Osteoblast (primary cell): ENCODE data around the gene WIPF1. TPM values are rescaled to one million over a fixed set of nuclear protein-coding genes. Genes with fewer than 3 reads are reported as not detected.

Experiments
- DNase-seq: peaks from one replicate; pipeline ENCODE4 v3.0.0; 2011; ENCODE audit warnings: low spot score, mixed read lengths; ENCODE audit not compliant: insufficient read length; ENCODE audit errors: missing footprints
- H2AFZ ChIP-seq: 2 replicates; pipeline ENCODE4 v1.6.0; 2011; ENCODE audit warnings: mild to moderate bottlenecking, low read length
- H3K27ac ChIP-seq: 2 replicates; pipeline ENCODE4 v1.5.1; 2011; ENCODE audit warnings: mild to moderate bottlenecking, low read depth, low read length, moderate library complexity
- H3K27me3 ChIP-seq: 2 replicates; pipeline ENCODE4 v1.6.0; 2012; ENCODE audit warnings: mild to moderate bottlenecking, control low read depth, inconsistent platforms, low read length, moderate library complexity; ENCODE audit not compliant: insufficient read depth
- H3K36me3 ChIP-seq: 2 replicates; pipeline ENCODE4 v1.5.1; 2011; ENCODE audit warnings: mild to moderate bottlenecking, low read length, control low read depth, moderate library complexity; ENCODE audit not compliant: insufficient read depth
- H3K4me1 ChIP-seq: 2 replicates; pipeline ENCODE4 v1.5.1; 2011; ENCODE audit warnings: mild to moderate bottlenecking, low read length, control low read depth, moderate library complexity; ENCODE audit not compliant: insufficient read depth
- H3K4me2 ChIP-seq: 2 replicates; pipeline ENCODE4 v1.6.0; 2011; ENCODE audit warnings: mild to moderate bottlenecking, low read length; ENCODE audit not compliant: insufficient read depth
- H3K4me3 ChIP-seq: fragments of 200-600 bp; sonication (generic); 3 replicates; pipeline ENCODE4 v1.5.1; 2012; ENCODE audit warnings: mild to moderate bottlenecking, low read length, inconsistent platforms; ENCODE audit not compliant: insufficient read depth
- H3K79me2 ChIP-seq: 2 replicates; pipeline ENCODE4 v1.6.0; 2012; ENCODE audit warnings: mild to moderate bottlenecking, low read length, control low read depth, inconsistent platforms; ENCODE audit not compliant: insufficient read depth
- H3K9me3 ChIP-seq: 2 replicates; pipeline ENCODE4 v1.5.1; 2011; ENCODE audit warnings: low read depth, low read length, control low read depth
- H4K20me1 ChIP-seq: 2 replicates; pipeline ENCODE4 v1.6.0; 2012; ENCODE audit warnings: mild to moderate bottlenecking, low read length, control low read depth; ENCODE audit not compliant: insufficient read depth
- total RNA-seq: library from RNA; depleted of rRNA; stranded (reverse); fragments of >200 nt; gene quantifications from 2 replicates; pipeline ENCODE4 v1.2.3, GENCODE V29; 2012
- TF ChIP-seq, protein P1 (sequence below): IDR thresholded peaks from 2 replicates; pipeline ENCODE4 v1.5.1; 2011; ENCODE audit warnings: mild to moderate bottlenecking, low read depth, low read length, moderate library complexity; ENCODE audit errors: extremely low read depth

The WIPF1 gene
- total RNA-seq, 1 donor, result 17.7 TPM

DNA sequence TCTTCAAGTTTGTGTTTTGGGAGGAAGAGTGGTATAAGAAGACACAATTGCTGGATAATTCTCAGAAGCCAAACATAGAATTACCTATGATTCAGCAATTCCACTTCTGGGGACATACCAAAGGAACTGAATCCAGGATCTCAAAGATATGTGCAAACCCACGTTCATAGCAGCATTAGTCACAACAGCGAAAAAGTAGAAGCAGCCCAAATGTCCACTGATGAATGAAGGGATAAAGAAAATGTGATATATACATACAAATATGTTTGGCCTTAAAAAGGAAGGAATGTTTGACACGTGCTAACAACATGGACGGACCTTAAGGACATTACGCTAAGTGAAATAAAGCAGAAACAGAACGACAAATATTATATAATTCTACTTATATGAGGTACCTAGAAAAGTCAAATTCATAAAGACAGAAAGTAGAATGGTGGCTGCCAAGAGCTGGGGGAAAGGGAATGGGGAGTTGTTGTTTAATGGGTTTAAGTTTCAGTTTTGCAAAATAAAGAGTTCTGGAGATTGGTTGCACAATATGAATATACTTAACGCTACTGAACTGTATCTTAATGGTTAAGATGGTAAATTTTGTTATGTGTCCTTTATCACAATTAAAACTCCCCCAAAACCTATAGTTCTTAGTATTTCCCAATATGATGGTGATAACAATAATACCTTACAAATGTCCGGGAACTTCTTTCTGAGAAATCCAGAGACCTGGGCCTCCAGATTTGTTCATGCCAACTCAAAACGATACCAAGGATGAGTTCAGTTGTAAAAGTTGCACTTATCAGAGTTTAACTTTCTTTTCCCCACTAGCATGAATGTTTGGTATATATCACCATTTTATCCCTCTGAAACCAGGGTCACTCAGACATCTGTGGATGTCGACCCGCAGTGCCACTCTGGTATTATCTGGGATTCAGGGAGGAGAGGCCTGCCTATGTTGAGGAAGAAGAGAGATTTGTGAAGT, 33.7 kb upstream of the WIPF1 start:
- peak; percentile 72 for DNase-seq
- no peaks in the 10 kb centered on the region for H3K9me3 ChIP-seq
- H3K4me2 ChIP-seq, result peak overlapping the region; percentile 59
- H4K20me1 ChIP-seq, result no peaks in the 10 kb centered on the region
- H3K27ac ChIP-seq, result peak overlapping the region; percentile 90
- H3K27me3 ChIP-seq, result no peaks in the 10 kb centered on the region
- peaks cover 39% of the 10 kb centered on the region for H3K79me2 ChIP-seq
- no peak overlapping the region for H3K4me3 ChIP-seq
- peaks cover 61% of the 10 kb centered on the region for H3K4me1 ChIP-seq
- TF ChIP-seq, protein P1, sequence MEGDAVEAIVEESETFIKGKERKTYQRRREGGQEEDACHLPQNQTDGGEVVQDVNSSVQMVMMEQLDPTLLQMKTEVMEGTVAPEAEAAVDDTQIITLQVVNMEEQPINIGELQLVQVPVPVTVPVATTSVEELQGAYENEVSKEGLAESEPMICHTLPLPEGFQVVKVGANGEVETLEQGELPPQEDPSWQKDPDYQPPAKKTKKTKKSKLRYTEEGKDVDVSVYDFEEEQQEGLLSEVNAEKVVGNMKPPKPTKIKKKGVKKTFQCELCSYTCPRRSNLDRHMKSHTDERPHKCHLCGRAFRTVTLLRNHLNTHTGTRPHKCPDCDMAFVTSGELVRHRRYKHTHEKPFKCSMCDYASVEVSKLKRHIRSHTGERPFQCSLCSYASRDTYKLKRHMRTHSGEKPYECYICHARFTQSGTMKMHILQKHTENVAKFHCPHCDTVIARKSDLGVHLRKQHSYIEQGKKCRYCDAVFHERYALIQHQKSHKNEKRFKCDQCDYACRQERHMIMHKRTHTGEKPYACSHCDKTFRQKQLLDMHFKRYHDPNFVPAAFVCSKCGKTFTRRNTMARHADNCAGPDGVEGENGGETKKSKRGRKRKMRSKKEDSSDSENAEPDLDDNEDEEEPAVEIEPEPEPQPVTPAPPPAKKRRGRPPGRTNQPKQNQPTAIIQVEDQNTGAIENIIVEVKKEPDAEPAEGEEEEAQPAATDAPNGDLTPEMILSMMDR, result no peak
- H3K36me3 ChIP-seq, result peaks cover 4% of the 10 kb centered on the region
- H2AFZ ChIP-seq, result no peak overlapping the region

DNA sequence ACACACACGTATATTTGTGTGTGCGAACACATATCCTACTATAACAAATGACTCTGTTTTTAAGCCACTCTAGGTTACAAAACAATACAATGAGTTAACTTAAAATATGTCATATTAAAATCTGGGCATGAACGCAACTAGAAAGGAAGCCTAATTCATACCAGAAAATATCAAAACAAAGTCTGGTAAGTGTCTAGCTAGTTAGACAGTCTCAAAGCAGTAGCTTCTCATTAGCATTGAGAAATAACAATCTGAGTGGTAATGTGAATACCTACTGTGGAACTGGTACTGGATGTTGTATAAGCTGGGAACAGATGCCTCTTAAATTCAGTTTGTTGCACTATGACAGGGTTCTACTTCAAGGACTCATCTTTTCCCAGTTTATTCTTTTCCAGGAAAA, 32.5 kb upstream of the WIPF1 start:
- DNase-seq, result no peak
- Histone ChIP-seq H3K36me3 (peaks cover 4% of the 10 kb centered on the region), H3K4me2 (no peak overlapping the region), H3K4me3 (no peak overlapping the region), H4K20me1 (no peaks in the 10 kb centered on the region), H3K4me1 (peaks cover 49% of the 10 kb centered on the region), H3K27me3 (no peaks in the 10 kb centered on the region), H3K9me3 (no peaks in the 10 kb centered on the region), H3K79me2 (peaks cover 37% of the 10 kb centered on the region), H2AFZ (no peak overlapping the region), H3K27ac (peak overlapping the region; percentile 90)
- TF ChIP-seq, protein P1, result no peak

- Histone ChIP-seq H3K27ac (no peak overlapping the region), H3K79me2 (peaks cover 31% of the 10 kb centered on the region), H3K27me3 (no peaks in the 10 kb centered on the region), H3K4me1 (peaks cover 43% of the 10 kb centered on the region), H3K4me3 (no peak overlapping the region), H4K20me1 (no peaks in the 10 kb centered on the region), H3K9me3 (no peaks in the 10 kb centered on the region), H3K36me3 (peaks cover 4% of the 10 kb centered on the region), H2AFZ (no peak overlapping the region), H3K4me2 (no peak overlapping the region)
- no peak for DNase-seq
- TF ChIP-seq, protein P1, result no peak
These were observed 31.9 kb upstream of the WIPF1 start for GRCh38 chr2:174629506-174629905.

GRCh38 chr2:174628528-174629169, 31.0 kb upstream of the WIPF1 start:
- Histone ChIP-seq H3K36me3 (peaks cover 4% of the 10 kb centered on the region), H3K27me3 (no peaks in the 10 kb centered on the region), H4K20me1 (no peaks in the 10 kb centered on the region), H3K4me1 (peaks cover 35% of the 10 kb centered on the region), H2AFZ (no peak overlapping the region), H3K4me3 (no peak overlapping the region), H3K9me3 (no peaks in the 10 kb centered on the region), H3K27ac (no peak overlapping the region), H3K4me2 (no peak overlapping the region), H3K79me2 (peaks cover 25% of the 10 kb centered on the region)
- DNase-seq, result peak; percentile 49
- TF ChIP-seq, protein P1, result no peak
